Glomerular endothelial cell (primary cell): ENCODE data around the gene DNAJB8. TPM values are rescaled to one million over a fixed set of nuclear protein-coding genes. Genes with fewer than 3 reads are reported as not detected.

Source experiments
- DNase-seq: peaks from one replicate; pipeline ENCODE4 v3.0.0-alpha.2; 2011; ENCODE audit warnings: low read depth, low spot score; ENCODE audit errors: extremely low read depth
- total RNA-seq: library from RNA; depleted of rRNA; stranded (reverse); fragments of >200 nt; gene quantifications from 2 replicates; pipeline ENCODE4 v1.2.3, GENCODE V29; 2015

The DNAJB8 gene
- total RNA-seq, 1 donor from 2014 or later = not detected

GRCh38 chr3:128415773-128416577 lies 50.7 kb downstream of the DNAJB8 start:
- no peak for DNase-seq

DNA sequence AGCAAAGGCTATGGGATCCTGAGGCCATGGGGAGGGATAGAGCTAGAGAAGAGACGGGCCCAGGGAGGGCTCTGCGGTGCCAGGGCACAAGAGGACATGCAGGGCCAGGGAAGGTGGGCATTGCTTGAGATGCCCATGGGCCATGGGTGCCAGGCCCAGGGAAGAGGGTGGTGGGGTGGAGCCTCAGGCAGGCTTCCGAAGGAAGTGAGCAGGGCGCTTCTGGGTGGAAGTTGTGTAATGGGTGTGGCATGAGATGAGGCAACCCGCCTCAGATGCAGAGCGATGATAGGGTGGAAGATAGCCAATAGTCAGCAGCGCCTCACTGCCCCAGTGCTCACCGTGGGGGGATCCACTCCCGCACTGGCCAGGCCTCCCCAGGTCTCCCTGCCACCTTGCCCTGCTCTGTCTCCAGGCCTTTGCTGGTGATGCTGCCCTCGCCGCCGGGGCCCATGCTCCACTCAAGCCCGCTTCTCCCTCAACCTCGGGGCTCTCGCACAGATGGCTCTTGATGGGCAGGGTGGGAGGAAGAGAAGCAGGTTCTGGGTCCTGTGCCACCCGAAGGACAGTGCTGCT lies 51.4 kb downstream of the DNAJB8 start:
- DNase-seq = no peak

DNA sequence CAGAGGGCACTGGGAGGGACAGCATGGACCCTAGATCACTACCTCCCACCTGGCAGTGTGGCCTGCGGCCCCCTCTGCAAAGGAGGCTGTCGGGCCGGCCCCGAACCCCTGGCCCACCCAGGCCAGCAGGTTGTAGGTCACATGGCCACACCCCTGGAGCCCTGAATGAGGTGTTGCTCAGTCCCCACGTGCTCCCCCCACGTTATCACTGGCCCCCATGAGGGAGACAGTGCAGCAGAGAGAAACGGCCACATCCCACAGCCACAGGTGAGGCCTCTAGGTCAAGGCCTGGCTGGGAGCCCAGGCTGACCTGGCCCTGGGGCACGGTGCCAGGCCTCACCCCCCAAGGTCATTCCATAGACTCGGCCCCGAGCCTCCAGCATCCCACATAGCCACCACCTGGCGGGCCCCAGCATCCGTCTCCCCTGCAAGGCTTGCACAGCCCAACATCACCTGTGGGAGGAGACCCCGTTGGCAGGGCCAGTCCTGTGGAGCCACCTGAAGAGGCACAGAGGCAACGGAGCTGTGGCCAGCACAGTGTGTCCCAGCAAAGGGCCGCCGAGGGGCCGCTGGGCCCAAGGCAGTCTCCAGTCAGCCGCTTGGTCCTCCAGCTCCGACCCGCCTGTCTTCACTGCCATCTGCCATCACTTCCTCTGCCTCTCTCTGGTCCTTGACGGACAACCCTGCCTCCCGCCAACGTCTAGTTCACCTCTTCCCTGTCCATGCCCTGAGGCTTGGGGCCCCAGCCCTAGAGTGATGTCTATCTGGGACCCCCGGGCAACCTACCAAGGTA lies 53.1 kb downstream of the DNAJB8 start:
- no peak for DNase-seq

DNA sequence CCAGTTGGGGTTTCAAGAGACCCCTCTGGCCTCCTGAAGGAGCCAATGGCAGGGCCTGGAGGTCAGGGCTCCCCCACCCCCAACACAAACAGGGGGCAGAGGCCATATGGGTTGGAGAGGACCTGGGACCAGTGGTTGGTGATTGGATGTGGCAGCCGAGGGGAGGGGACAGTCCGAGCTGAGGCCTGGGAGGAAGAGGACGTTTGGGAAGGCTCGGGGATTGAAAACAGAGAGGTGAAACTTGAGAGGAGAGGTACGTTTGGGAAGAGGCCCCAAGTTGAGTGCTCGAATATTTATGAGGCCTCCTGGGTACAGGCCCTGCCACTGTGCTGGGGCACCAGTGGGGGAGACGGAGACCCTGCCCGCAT lies 53.7 kb downstream of the DNAJB8 start:
- DNase-seq = no peak

Other genes starting within 250 kb of the DNAJB8 start
- 28.2 and 46.6 TPM in 2 replicates for gene GATA2, start 26.3 kb upstream of the DNAJB8 start, total RNA-seq
- gene RPN1, start 183.9 kb upstream of the DNAJB8 start, total RNA-seq = 311 and 371 TPM in 2 replicates